Activated CD8-positive, alpha-beta T cell treated with anti-CD3 and anti-CD28 coated beads for 36 hours (primary cell): ENCODE data around the gene LMOD2. TPM values are rescaled to one million over a fixed set of nuclear protein-coding genes. Genes with fewer than 3 reads are reported as not detected.
A peak's percentile ranks its signal among the peaks of the same experiment; 100 is the strongest.

ENCODE experiments used
- ATAC-seq: fragments of 200-7000 bp; cut with Tn5 transposase; one replicate; pipeline ENCODE4 v1.10.0; 2021; ENCODE audit warnings: mild to moderate bottlenecking, moderate library complexity
- CTCF ChIA-PET: fragments of 350-600 bp; sonication (Branson Sonifier 250); formaldehyde crosslinking; loops from one replicate; lab custom pipeline; 2021; ENCODE audit warnings: antibody characterized with exemption; lab: Charles Lee
- POLR2A ChIA-PET: fragments of 350-600 bp; sonication (Branson Sonifier 250); formaldehyde crosslinking; loops from one replicate; lab custom pipeline; 2021; ENCODE audit warnings: antibody characterized with exemption; lab: Charles Lee
- DNase-seq: peaks from one replicate; pipeline ENCODE4 v3.0.0-alpha.2; 2020
- H3K27ac Mint-ChIP-seq: one replicate; pipeline ENCODE4 v1.8.0; 2021; ENCODE audit warnings: mild to moderate bottlenecking, mixed read lengths
- H3K27me3 Mint-ChIP-seq: one replicate; pipeline ENCODE4 v1.8.0; 2021; ENCODE audit warnings: mixed read lengths
- H3K36me3 Mint-ChIP-seq: one replicate; pipeline ENCODE4 v1.8.0; 2021; ENCODE audit warnings: low read depth, mixed read lengths
- H3K4me1 Mint-ChIP-seq: one replicate; pipeline ENCODE4 v1.8.0; 2021; ENCODE audit warnings: low read depth, mixed read lengths
- H3K4me3 Mint-ChIP-seq: one replicate; pipeline ENCODE4 v1.8.0; 2021; ENCODE audit warnings: mild to moderate bottlenecking, moderate library complexity, mixed read lengths
- H3K9me3 Mint-ChIP-seq: one replicate; pipeline ENCODE4 v1.8.0; 2021; ENCODE audit warnings: mixed read lengths
- intact Hi-C: fragments of 100-400 bp; cut with micrococcal nuclease; formaldehyde crosslinking; loops from one replicate; pipeline ENCODE4 v1.10.0; 2022
- total RNA-seq, 2 experiments: library from RNA; stranded (reverse); gene quantifications; one replicate each; pipeline ENCODE4 v1.2.3, GENCODE V29; 2021
- TF ChIP-seq, protein P1 (sequence below): fragments of 200-600 bp; IDR thresholded peaks from one replicate; pipeline ENCODE4 v1.8.0; 2022; ENCODE audit warnings: antibody characterized with exemption, mild to moderate bottlenecking

LMOD2 gene
- total RNA-seq, 2 experiments from 2014 or later = not detected

DNA sequence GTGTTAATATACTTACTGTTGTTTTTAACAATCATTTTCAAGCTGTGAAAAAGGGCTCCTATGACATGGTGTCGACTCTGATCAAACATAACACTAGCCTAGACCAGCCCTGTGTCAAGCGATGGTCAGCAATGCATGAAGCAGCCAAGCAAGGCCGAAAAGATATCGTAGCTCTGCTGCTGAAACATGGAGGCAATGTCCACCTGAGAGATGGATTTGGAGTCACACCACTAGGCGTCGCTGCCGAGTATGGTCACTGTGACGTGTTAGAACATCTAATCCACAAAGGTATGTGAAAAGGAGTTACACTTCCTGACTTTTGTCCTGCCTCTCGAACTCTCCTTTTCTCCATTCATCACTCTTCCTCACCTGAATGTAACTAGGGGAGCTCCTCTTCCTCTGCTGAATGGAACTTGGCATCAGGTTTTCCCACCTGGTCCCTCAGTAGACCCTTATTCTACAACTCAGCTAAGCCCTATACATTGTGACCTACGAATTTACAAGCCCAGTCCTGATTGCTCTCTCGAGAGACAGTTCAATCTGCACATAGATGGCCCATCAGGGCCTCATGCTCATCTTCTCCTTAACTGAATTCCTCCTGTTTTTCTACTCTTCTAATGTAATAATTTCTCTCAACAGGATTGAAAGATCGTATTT is 31.0 kb upstream of the LMOD2 start:
- no peak overlapping the region for H3K4me3 Mint-ChIP-seq
- CTCF ChIA-PET = interaction anchor here (0.6 to 2.2 kb wide), 31 partner anchors 10 to 247 kb away, joined by 3 to 17 read pairs (median 5); partner anchors contain the start of gene ASB15
- H3K27ac Mint-ChIP-seq = no peak overlapping the region
- intact Hi-C loops = no loop called here
- POLR2A ChIA-PET = interaction anchor here (0.8 kb wide), 1 partner anchor 249 kb away, joined by 3 read pairs; no protein-coding TSS in a partner anchor
- H3K36me3 Mint-ChIP-seq = no peaks in the 10 kb centered on the region
- DNase-seq = peak; percentile 87
- TF ChIP-seq, protein P1, sequence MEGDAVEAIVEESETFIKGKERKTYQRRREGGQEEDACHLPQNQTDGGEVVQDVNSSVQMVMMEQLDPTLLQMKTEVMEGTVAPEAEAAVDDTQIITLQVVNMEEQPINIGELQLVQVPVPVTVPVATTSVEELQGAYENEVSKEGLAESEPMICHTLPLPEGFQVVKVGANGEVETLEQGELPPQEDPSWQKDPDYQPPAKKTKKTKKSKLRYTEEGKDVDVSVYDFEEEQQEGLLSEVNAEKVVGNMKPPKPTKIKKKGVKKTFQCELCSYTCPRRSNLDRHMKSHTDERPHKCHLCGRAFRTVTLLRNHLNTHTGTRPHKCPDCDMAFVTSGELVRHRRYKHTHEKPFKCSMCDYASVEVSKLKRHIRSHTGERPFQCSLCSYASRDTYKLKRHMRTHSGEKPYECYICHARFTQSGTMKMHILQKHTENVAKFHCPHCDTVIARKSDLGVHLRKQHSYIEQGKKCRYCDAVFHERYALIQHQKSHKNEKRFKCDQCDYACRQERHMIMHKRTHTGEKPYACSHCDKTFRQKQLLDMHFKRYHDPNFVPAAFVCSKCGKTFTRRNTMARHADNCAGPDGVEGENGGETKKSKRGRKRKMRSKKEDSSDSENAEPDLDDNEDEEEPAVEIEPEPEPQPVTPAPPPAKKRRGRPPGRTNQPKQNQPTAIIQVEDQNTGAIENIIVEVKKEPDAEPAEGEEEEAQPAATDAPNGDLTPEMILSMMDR = peak; percentile 66
- no peaks in the 10 kb centered on the region for H3K9me3 Mint-ChIP-seq
- H3K4me1 Mint-ChIP-seq = peaks cover 2% of the 10 kb centered on the region
- ATAC-seq = peak; percentile 86
- peaks cover 9% of the 10 kb centered on the region for H3K27me3 Mint-ChIP-seq

DNA sequence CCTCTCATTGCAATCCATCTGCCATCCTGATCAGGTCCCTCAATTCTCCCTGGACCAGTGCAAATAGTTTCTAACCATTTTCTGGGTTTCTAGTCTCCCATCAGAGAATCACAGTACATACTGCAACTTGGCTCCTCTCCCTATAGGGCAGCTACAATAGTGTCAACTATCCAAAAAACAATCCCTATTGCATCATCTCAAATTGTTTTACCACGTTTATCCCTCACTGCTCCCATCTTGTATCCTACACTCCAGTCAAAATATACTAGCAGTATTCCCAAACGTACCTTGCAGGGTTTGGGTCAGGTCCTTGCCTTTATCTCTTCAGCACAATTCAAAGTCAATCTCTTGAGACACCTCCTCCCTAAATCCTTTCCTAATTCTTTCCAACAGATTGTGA is 30.4 kb upstream of the LMOD2 start:
- no peak overlapping the region for H3K27ac Mint-ChIP-seq
- intact Hi-C loops = no loop called here
- peaks cover 2% of the 10 kb centered on the region for H3K4me1 Mint-ChIP-seq
- H3K4me3 Mint-ChIP-seq = no peak overlapping the region
- TF ChIP-seq, protein P1 = no peak
- DNase-seq (no peak), ATAC-seq (no peak)
- H3K27me3 Mint-ChIP-seq = peaks cover 9% of the 10 kb centered on the region
- POLR2A ChIA-PET = no interaction called here
- H3K36me3 Mint-ChIP-seq = no peaks in the 10 kb centered on the region
- CTCF ChIA-PET = interaction anchor here (0.6 to 2.2 kb wide), 17 partner anchors 9 to 246 kb away, joined by 3 to 17 read pairs (median 5); no protein-coding TSS in a partner anchor
- H3K9me3 Mint-ChIP-seq = no peaks in the 10 kb centered on the region

DNA sequence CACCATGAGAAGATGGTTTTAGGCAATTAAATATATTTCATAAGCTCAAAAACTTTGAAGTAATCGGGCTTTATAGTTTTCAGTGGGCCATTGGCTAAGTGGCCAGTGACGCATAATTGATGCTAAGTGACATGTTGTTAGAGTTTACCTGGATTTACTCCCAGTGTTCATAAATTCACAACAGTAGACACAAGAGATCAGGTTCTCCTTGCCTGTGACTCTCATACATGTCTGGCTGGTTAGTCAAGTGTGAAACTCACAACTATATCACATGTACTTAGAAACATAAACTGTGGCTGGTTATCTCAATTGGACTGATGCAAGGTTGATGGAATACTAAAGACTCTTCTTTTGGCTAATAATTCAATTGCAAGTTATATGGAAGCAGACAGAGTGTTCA is 27.8 kb upstream of the LMOD2 start:
- Mint-ChIP-seq H3K9me3 (no peaks in the 10 kb centered on the region), H3K27ac (no peak overlapping the region), H3K4me1 (peaks cover 2% of the 10 kb centered on the region), H3K27me3 (peaks cover 15% of the 10 kb centered on the region), H3K36me3 (no peaks in the 10 kb centered on the region), H3K4me3 (no peak overlapping the region)
- ChIA-PET CTCF (no interaction called here), POLR2A (no interaction called here)
- ATAC-seq = no peak
- no peak for DNase-seq
- intact Hi-C loops = no loop called here
- TF ChIP-seq, protein P1 = no peak

DNA sequence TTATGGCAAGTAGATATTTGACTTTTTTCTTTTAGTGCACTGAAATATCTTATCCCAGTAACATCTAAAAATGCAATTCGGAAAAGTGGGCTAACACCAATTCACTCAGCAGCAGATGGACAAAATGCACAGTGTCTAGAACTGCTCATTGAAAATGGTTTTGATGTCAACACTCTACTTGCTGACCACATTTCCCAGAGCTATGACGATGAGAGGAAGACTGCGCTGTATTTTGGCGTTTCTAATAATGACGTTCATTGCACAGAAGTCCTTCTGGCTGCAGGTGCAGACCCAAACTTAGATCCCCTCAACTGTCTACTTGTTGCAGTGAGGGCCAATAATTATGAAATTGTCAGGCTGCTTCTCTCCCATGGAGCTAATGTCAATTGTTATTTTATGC is 26.8 kb upstream of the LMOD2 start:
- no peaks in the 10 kb centered on the region for H3K9me3 Mint-ChIP-seq
- intact Hi-C loops = no loop called here
- DNase-seq (no peak), ATAC-seq (no peak)
- no peak overlapping the region for H3K4me3 Mint-ChIP-seq
- ChIA-PET CTCF (no interaction called here), POLR2A (no interaction called here)
- H3K36me3 Mint-ChIP-seq = no peaks in the 10 kb centered on the region
- TF ChIP-seq, protein P1 = no peak
- no peak overlapping the region for H3K27ac Mint-ChIP-seq
- peaks cover 17% of the 10 kb centered on the region for H3K27me3 Mint-ChIP-seq
- H3K4me1 Mint-ChIP-seq = peaks cover 2% of the 10 kb centered on the region

DNA sequence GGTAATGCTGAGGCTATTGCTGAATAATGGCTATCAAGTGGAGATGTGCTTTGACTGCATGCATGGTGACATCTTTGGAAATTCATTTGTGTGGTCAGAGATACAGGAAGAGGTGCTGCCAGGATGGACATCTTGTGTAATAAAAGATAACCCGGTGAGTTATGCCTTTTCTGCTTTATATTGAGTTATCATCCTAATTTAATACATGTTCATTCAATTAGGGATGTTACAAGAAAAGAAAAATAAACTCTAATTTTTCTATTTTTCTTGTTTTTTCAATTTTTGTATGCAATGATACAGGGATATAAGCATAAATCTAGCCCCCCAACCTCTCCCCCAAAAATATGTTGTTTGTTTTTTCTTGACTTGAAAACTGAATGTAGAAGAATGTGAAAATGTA is 26.4 kb upstream of the LMOD2 start:
- DNase-seq (no peak), ATAC-seq (no peak)
- TF ChIP-seq, protein P1 = no peak
- ChIA-PET POLR2A (no interaction called here), CTCF (no interaction called here)
- intact Hi-C loops = no loop called here
- Mint-ChIP-seq H3K4me1 (peaks cover 2% of the 10 kb centered on the region), H3K9me3 (no peaks in the 10 kb centered on the region), H3K27ac (no peak overlapping the region), H3K27me3 (peaks cover 17% of the 10 kb centered on the region), H3K36me3 (no peaks in the 10 kb centered on the region), H3K4me3 (no peak overlapping the region)
